Endothelial cell of umbilical vein (primary cell): ENCODE data around the gene SP3. TPM values are rescaled to one million over a fixed set of nuclear protein-coding genes. Genes with fewer than 3 reads are reported as not detected.

ENCODE experiments used
- BruUV-seq: library from RNA; stranded (reverse); fragments of 400-500 nt; replicated peaks from 2 replicates; lab custom pipeline; 2021; lab: Mats Ljungman, UMichigan
- CTCF ChIA-PET: fragments of 300-600, 350-600 bp; sonication (Branson Sonifier 250); formaldehyde crosslinking; loops from one replicate; lab custom pipeline; 2021; ENCODE audit warnings: antibody characterized with exemption, inconsistent platforms; lab: Charles Lee
- POLR2A ChIA-PET: fragments of 300-600, 350-600 bp; sonication (Branson Sonifier 250); formaldehyde crosslinking; loops from one replicate; lab custom pipeline; 2021; ENCODE audit warnings: antibody characterized with exemption, inconsistent platforms; lab: Charles Lee
- DNase-seq: peaks from one replicate; pipeline ENCODE4 v3.0.0-alpha.2; 2011; ENCODE audit warnings: low read depth, low spot score
- FAIRE-seq: peaks from 2 replicates; lab custom pipeline; 2011; peaks lifted over from hg19 to GRCh38; lab: Jason Lieb, UNC
- H2AFZ ChIP-seq: 2 replicates; pipeline ENCODE4 v1.6.0; 2012; ENCODE audit warnings: low read depth, low read length, control low read depth, inconsistent platforms
- H3K27ac ChIP-seq: 2 replicates; pipeline ENCODE4 v1.5.1; 2011; ENCODE audit warnings: low read depth, mild to moderate bottlenecking, control low read depth, low read length, moderate library complexity; ENCODE audit not compliant: insufficient read depth
- H3K27me3 ChIP-seq, 2 experiments: 2 replicates each; pipeline versions ENCODE4 v1.6.0 to v1.6.1; 2011; ENCODE audit warnings: low read length in 2 of 2, mixed read lengths in 1 of 2; ENCODE audit not compliant: control insufficient read depth in 2 of 2, insufficient read depth in 2 of 2
- H3K36me3 ChIP-seq, 2 experiments: 2 replicates in 1 of 2; 3 replicates in 1 of 2; pipeline ENCODE4 v1.5.1; 2011; ENCODE audit warnings: low read length in 2 of 2, mild to moderate bottlenecking in 1 of 2, moderate library complexity in 1 of 2; ENCODE audit not compliant: control insufficient read depth in 2 of 2, insufficient read depth in 2 of 2; ENCODE audit errors: extremely low read depth in 1 of 2
- H3K4me1 ChIP-seq: 3 replicates; pipeline ENCODE4 v1.5.1; 2011; ENCODE audit warnings: mild to moderate bottlenecking, low read length; ENCODE audit not compliant: control insufficient read depth, insufficient read depth; ENCODE audit errors: extremely low read depth
- H3K4me2 ChIP-seq: 2 replicates; pipeline ENCODE4 v1.6.1; 2011; ENCODE audit warnings: low read length, control low read depth, mixed read lengths; ENCODE audit not compliant: insufficient read depth
- H3K4me3 ChIP-seq, 3 experiments: fragments of 200-600 bp in 1 of 3; sonication (generic), shearing (Covaris generic) in 1 of 3; replicated peaks in 1 of 3; 2 replicates each; pipeline ENCODE4 v1.5.1; 2011 to 2016; ENCODE audit warnings: control low read depth in 3 of 3, low read length in 3 of 3, mild to moderate bottlenecking in 2 of 3, inconsistent platforms in 1 of 3, low read depth in 1 of 3, moderate library complexity in 1 of 3; ENCODE audit not compliant: insufficient read depth in 1 of 3
- H3K79me2 ChIP-seq: 2 replicates; pipeline ENCODE4 v1.6.0; 2012; ENCODE audit warnings: low read length, inconsistent platforms; ENCODE audit not compliant: control insufficient read depth, insufficient read depth
- H3K9ac ChIP-seq: replicated peaks from 2 replicates; pipeline ENCODE3; 2011; ENCODE audit warnings: low read length, control low read depth; ENCODE audit not compliant: insufficient read depth; ENCODE audit errors: extremely low read depth
- H3K9me1 ChIP-seq: replicated peaks from 3 replicates; pipeline ENCODE4 v1.6.0; 2011; ENCODE audit warnings: mild to moderate bottlenecking, low read length; ENCODE audit not compliant: control insufficient read depth, insufficient read depth; ENCODE audit errors: extremely low read depth
- H3K9me3 ChIP-seq: replicated peaks from 2 replicates; pipeline ENCODE4 v1.5.1; 2012; ENCODE audit warnings: low read length, inconsistent platforms; ENCODE audit not compliant: control insufficient read depth, insufficient read depth
- H4K20me1 ChIP-seq: replicated peaks from 2 replicates; pipeline ENCODE3; 2011; ENCODE audit warnings: mild to moderate bottlenecking, low read length; ENCODE audit not compliant: control insufficient read depth, insufficient read depth; ENCODE audit errors: extremely low read depth
- CTCF ChIP-seq, 2 donors: IDR thresholded peaks; 1 replicate in 1 of 2; 2 replicates in 1 of 2; pipeline ENCODE4 v1.5.1; 2011; ENCODE audit warnings: low read length in 2 of 2, mild to moderate bottlenecking in 2 of 2, moderate library complexity in 2 of 2, control low read depth in 1 of 2, inconsistent platforms in 1 of 2, low read depth in 1 of 2; ENCODE audit not compliant: insufficient read depth in 1 of 2; ENCODE audit errors: extremely low read depth in 1 of 2
- EZH2 ChIP-seq: IDR thresholded peaks from 2 replicates; pipeline ENCODE4 v1.6.1; 2012; ENCODE audit warnings: borderline replicate concordance, low read depth, mild to moderate bottlenecking, moderate library complexity, low read length, inconsistent platforms; ENCODE audit not compliant: severe bottlenecking
- FOS ChIP-seq: IDR thresholded peaks from 2 replicates; pipeline ENCODE4 v1.6.1; 2011; ENCODE audit warnings: mild to moderate bottlenecking, low read length, moderate library complexity, borderline replicate concordance; ENCODE audit not compliant: insufficient read depth
- GATA2 ChIP-seq: IDR thresholded peaks from 2 replicates; pipeline ENCODE4 v1.7.0; 2011; ENCODE audit warnings: low read depth, mild to moderate bottlenecking, moderate library complexity, mixed read lengths, low read length; ENCODE audit not compliant: insufficient read length, insufficient read depth
- JUN ChIP-seq: IDR thresholded peaks from 2 replicates; pipeline ENCODE4 v1.6.1; 2011; ENCODE audit warnings: borderline replicate concordance, low read depth; ENCODE audit not compliant: insufficient read length, insufficient read depth
- MAX ChIP-seq: IDR thresholded peaks from 2 replicates; pipeline ENCODE4 v1.6.1; 2011; ENCODE audit not compliant: insufficient read depth, insufficient read length
- MYC ChIP-seq: IDR thresholded peaks from one replicate; pipeline ENCODE4 v1.6.1; 2011; ENCODE audit warnings: mild to moderate bottlenecking, low read depth, low read length
- POLR2A ChIP-seq: IDR thresholded peaks from 2 replicates; pipeline ENCODE4 v1.6.1; 2012; ENCODE audit warnings: low read depth, mild to moderate bottlenecking, control low read depth, low read length
- POLR2AphosphoS5 ChIP-seq: IDR thresholded peaks from 2 replicates; pipeline ENCODE4 v1.6.1; 2012; ENCODE audit warnings: low read depth, mild to moderate bottlenecking, control low read depth, low read length, moderate library complexity; ENCODE audit not compliant: insufficient read depth
- dilution Hi-C: fragments of 300-500 bp; cut with MboI; formaldehyde crosslinking; loops from one replicate; pipeline ENCODE4 v1.15.0; 2019; ENCODE audit warnings: low sequenced_read_pairs; ENCODE audit not compliant: extremely low pct_ligation_motif_present
- intact Hi-C: fragments of 100-400 bp; cut with micrococcal nuclease; formaldehyde crosslinking; loops from one replicate; pipeline ENCODE4 v1.10.0; 2022
- polyA plus RNA-seq, 4 experiments: library from polyadenylated mRNA; depleted of rRNA in 3 of 4; stranded (reverse) in 3 of 4; unstranded in 1 of 4; fragments of >200 nt; gene quantifications; 2 replicates each; pipeline versions ENCODE4 v1.2.1 to v1.2.3, GENCODE V29; 2011 to 2012; ENCODE audit warnings: missing spikeins in 1 of 4
- total RNA-seq: library from RNA; stranded (reverse); gene quantifications from 2 replicates; pipeline ENCODE4 v1.2.3, GENCODE V29; 2021

Gene SP3
- total and polyA plus RNA-seq, 2 donors (not counting 3 experiments of a cell fraction or from before 2014, with no cell fraction given) = 23.9 to 59.0 TPM

GRCh38 chr2:173872714-173873113, 92.5 kb downstream of the SP3 start:
- intact Hi-C loops = no loop called here
- CTCF ChIA-PET = interaction anchor here (3.1 kb wide), 1 partner anchor 11 kb away, joined by 10 read pairs; no protein-coding TSS in a partner anchor
- no peak for DNase-seq
- H3K36me3 ChIP-seq = no peaks in the 10 kb centered on the region
- no peak overlapping the region for H3K9ac ChIP-seq
- dilution Hi-C loops = no loop called here
- no peak overlapping the region for H2AFZ ChIP-seq
- FAIRE-seq = no peak
- BruUV-seq = no TSS peak
- H3K79me2 ChIP-seq = no peaks in the 10 kb centered on the region
- no peak overlapping the region for H3K4me2 ChIP-seq
- peaks cover 2 to 19% of the 10 kb centered on the region in 2 experiments for H3K27me3 ChIP-seq
- H3K27ac ChIP-seq = no peak overlapping the region
- no peak overlapping the region for H3K4me3 ChIP-seq
- H4K20me1 ChIP-seq = no peaks in the 10 kb centered on the region
- TF ChIP-seq GATA2 (no peak), FOS (no peak), MYC (no peak), POLR2A (no peak), POLR2AphosphoS5 (no peak), MAX (no peak), EZH2 (no peak), CTCF (IDR thresholded peaks at IDR 0.05; ENCODE audit: extremely low read depth in 1 of 2, insufficient read depth in 1 of 2, low read depth in 1 of 2, low read length in 2 of 2) (no peak), JUN (no peak)
- POLR2A ChIA-PET = no interaction called here
- no peaks in the 10 kb centered on the region for H3K4me1 ChIP-seq
- H3K9me1 ChIP-seq = no peaks in the 10 kb centered on the region
- H3K9me3 ChIP-seq = no peaks in the 10 kb centered on the region
